GM06990 (cell line): ENCODE measurements around the gene SERPINB12.
A peak's percentile ranks its signal among the peaks of the same experiment; 100 is the strongest.

Experiments used
- DNase-seq: peaks from one replicate; pipeline ENCODE4 v3.0.0-alpha.2; 2011; ENCODE audit not compliant: insufficient read length; ENCODE audit errors: extremely low read depth
- H3K27me3 ChIP-seq: replicated peaks from 2 replicates; pipeline ENCODE4 v1.6.0; 2011; ENCODE audit warnings: low read length; ENCODE audit not compliant: control insufficient read depth, insufficient read depth
- H3K36me3 ChIP-seq: 2 replicates; pipeline ENCODE4 v1.5.1; 2011; ENCODE audit warnings: low read length; ENCODE audit not compliant: control insufficient read depth, insufficient read depth
- H3K4me3 ChIP-seq: replicated peaks from 2 replicates; pipeline ENCODE4 v1.5.1; 2011; ENCODE audit warnings: low read depth, mild to moderate bottlenecking, control low read depth, low read length
- TF ChIP-seq, protein P1 (sequence below): IDR thresholded peaks from 2 replicates; pipeline ENCODE4 v1.5.1; 2011; ENCODE audit warnings: low read length, control low read depth, mild to moderate bottlenecking, inconsistent platforms; ENCODE audit not compliant: insufficient read depth, poor library complexity, severe bottlenecking

Gene SERPINB12, protein sequence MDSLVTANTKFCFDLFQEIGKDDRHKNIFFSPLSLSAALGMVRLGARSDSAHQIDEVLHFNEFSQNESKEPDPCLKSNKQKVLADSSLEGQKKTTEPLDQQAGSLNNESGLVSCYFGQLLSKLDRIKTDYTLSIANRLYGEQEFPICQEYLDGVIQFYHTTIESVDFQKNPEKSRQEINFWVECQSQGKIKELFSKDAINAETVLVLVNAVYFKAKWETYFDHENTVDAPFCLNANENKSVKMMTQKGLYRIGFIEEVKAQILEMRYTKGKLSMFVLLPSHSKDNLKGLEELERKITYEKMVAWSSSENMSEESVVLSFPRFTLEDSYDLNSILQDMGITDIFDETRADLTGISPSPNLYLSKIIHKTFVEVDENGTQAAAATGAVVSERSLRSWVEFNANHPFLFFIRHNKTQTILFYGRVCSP

GRCh38 chr18:63542069-63542468 is at the start of gene SERPINB12:
Gene SERPINB12, plus strand, starts transcription at chr18:63542369. Its CDS starts 13,791 bp downstream, at chr18:63556160.
- TF ChIP-seq, protein P1, sequence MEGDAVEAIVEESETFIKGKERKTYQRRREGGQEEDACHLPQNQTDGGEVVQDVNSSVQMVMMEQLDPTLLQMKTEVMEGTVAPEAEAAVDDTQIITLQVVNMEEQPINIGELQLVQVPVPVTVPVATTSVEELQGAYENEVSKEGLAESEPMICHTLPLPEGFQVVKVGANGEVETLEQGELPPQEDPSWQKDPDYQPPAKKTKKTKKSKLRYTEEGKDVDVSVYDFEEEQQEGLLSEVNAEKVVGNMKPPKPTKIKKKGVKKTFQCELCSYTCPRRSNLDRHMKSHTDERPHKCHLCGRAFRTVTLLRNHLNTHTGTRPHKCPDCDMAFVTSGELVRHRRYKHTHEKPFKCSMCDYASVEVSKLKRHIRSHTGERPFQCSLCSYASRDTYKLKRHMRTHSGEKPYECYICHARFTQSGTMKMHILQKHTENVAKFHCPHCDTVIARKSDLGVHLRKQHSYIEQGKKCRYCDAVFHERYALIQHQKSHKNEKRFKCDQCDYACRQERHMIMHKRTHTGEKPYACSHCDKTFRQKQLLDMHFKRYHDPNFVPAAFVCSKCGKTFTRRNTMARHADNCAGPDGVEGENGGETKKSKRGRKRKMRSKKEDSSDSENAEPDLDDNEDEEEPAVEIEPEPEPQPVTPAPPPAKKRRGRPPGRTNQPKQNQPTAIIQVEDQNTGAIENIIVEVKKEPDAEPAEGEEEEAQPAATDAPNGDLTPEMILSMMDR = no peak
- H3K4me3 ChIP-seq = no peak within 1 kb of the TSS
- H3K36me3 ChIP-seq = no peaks in the 10 kb centered on the region
- DNase-seq = no peak
- H3K27me3 ChIP-seq = no peaks in the 10 kb centered on the region

- H3K4me3 ChIP-seq = no peak overlapping the region
- H3K27me3 ChIP-seq = no peaks in the 10 kb centered on the region; the same call in 1 of the 2 replicates
- TF ChIP-seq, protein P1 = no peak
- no peaks in the 10 kb centered on the region for H3K36me3 ChIP-seq
- DNase-seq = no peak
These were observed 49.3 kb upstream of the SERPINB12 start for GRCh38 chr18:63492851-63493250.

DNA sequence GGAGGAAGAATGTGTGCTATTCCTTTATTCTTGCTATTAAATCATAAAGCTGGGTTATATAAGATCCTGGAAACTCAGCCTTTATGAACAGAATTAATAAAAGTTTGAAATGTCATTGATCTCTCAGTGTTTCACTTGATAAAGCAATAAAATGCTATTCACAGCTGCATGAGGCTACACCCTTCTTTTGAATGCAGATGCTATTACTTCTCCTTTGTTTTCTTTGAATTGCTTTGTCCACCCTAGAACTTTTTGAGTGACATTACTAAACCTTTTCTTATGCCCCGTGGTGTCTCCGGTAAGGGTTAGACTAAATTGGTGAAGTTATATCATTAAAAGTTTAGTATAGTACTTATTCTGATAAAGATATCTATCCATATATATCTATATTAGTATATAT is 46.5 kb upstream of the SERPINB12 start:
- Histone ChIP-seq H3K36me3 (no peaks in the 10 kb centered on the region), H3K27me3 (no peaks in the 10 kb centered on the region; the same call in 1 of the 2 replicates), H3K4me3 (no peak overlapping the region)
- DNase-seq = no peak
- TF ChIP-seq, protein P1 = no peak

- Histone ChIP-seq H3K4me3 (no peak overlapping the region), H3K36me3 (no peaks in the 10 kb centered on the region), H3K27me3 (no peaks in the 10 kb centered on the region)
- DNase-seq = no peak
- TF ChIP-seq, protein P1 = peak; percentile 72
These were observed 36.4 kb upstream of the SERPINB12 start for GRCh38 chr18:63505566-63506335.

- DNase-seq = no peak
- Histone ChIP-seq H3K4me3 (no peak overlapping the region), H3K36me3 (no peaks in the 10 kb centered on the region), H3K27me3 (no peaks in the 10 kb centered on the region)
- TF ChIP-seq, protein P1 = no peak
These were observed 35.9 kb upstream of the SERPINB12 start for GRCh38 chr18:63506336-63506646.
